Subcutaneous adipose tissue (tissue), 4 donors: ENCODE results near the gene PRPS1. TPM values are rescaled to one million over a fixed set of nuclear protein-coding genes. Genes with fewer than 3 reads are reported as not detected.

Source experiments
- total RNA-seq, 4 donors: library from RNA; depleted of rRNA; stranded (reverse); fragments of >200 nt; gene quantifications; one replicate each; pipeline ENCODE4 v1.1.0, GENCODE V29; 2016
- TF ChIP-seq, protein P1 (sequence below): fragments of 450-650 bp; IDR thresholded peaks from one replicate; pipeline ENCODE4 v1.5.1; 2016; ENCODE audit warnings: low read depth, mild to moderate bottlenecking, control low read depth, antibody characterized with exemption, moderate library complexity

The PRPS1 gene
- 10 to 100 TPM; 15.6 to 35.2 (median 25.9) TPM for total RNA-seq

DNA sequence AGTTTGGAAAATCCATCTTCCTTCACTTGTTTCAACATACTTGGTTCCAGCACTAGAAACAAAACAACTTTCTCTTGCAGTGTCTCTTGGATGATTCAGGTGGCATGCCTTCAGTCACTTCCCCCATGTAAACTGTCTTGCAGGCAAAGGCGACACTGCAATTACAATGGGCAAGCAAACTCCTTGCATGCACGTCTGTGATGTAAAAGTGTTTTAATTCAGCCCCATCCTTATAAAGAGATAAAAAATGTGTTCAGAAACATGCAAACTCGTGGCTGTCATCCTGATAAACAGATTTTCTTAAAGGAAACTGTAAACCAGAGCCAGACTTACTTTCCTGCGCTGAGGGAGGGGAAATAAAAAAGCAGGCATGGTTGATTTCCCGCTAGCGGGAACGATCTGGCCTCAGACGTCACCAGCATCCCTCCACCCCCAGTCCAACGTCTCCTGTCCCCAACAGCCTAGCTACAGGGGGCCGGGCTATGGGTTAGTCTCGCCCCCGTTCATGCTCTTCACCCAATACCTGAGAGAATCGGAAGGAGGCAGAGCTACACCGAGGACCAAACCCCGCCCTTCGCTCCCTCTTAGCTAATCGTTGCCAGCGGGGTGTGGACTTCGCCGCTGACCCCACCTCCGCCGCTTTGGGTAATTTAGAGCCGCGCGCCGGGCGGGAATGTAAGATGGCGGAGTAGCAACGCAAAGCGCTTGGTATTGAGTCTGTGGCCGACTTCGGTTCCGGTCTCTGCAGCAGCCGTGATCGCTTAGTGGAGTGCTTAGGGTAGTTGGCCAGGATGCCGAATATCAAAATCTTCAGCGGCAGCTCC, at the start of gene PRPS1:
Gene PRPS1 (plus strand): TSS at position 673 of the 824 bp plus-strand sequence. CDS start 119 bp downstream, at position 792.
- TF ChIP-seq, protein P1, sequence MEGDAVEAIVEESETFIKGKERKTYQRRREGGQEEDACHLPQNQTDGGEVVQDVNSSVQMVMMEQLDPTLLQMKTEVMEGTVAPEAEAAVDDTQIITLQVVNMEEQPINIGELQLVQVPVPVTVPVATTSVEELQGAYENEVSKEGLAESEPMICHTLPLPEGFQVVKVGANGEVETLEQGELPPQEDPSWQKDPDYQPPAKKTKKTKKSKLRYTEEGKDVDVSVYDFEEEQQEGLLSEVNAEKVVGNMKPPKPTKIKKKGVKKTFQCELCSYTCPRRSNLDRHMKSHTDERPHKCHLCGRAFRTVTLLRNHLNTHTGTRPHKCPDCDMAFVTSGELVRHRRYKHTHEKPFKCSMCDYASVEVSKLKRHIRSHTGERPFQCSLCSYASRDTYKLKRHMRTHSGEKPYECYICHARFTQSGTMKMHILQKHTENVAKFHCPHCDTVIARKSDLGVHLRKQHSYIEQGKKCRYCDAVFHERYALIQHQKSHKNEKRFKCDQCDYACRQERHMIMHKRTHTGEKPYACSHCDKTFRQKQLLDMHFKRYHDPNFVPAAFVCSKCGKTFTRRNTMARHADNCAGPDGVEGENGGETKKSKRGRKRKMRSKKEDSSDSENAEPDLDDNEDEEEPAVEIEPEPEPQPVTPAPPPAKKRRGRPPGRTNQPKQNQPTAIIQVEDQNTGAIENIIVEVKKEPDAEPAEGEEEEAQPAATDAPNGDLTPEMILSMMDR, result no peak

DNA sequence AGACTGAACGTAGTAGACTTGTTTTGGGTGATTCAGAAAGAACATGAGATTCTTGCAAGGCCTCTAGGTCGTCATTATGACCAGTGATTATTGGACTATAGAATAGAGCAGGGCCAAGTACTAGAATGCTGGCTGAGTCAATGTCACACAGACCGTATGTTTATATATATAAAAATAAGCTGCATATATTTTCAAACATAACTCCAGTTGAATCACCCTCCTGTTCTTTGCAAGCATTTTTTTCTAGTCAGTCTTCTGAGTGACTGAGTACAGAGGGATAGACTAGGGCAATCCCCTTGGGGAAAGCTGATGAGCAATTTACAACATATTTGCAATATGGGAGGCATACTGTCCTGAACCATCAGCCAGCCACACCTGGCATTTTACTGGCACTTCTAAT, 48.4 kb upstream of the PRPS1 start:
- TF ChIP-seq, protein P1, result no peak

DNA sequence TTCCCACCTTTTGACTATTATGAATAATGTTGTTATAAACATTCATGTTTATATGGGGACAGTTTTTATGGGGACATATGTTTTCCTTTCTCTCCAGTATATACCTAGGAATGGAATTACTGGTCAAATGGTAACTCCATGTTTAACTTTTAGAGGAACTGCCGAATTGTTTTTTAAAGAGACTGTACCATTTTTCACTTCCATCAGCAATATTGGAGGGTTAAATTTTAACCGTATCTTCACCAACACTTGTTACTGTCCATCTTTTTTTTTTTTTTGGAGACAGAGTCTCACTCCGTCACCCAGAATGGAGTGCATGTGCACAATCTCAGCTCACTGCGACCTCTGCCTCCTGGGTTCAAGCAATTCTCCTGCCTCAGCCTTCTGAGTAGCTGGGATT, 46.4 kb upstream of the PRPS1 start:
- TF ChIP-seq, protein P1, result no peak

DNA sequence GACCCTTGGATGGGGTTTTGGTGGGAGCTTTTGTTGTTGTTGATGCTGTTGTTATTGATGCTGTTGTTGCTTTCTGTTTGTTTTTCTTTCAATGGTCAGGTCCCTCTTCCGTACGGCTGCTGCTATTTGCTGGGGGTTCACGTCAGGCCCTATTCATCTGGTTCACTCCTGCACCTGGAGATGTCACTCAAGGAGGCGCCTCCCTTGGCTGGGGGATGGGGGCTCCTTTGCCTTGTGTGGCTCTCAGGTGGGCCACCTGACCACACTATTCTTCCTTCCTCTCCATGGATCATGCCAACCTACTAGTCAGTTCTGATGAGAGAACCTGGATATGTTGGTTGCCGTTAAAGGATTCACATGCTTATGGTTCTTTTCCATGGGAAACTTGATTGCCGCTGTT, 39.1 kb upstream of the PRPS1 start:
- TF ChIP-seq, protein P1, result no peak

DNA sequence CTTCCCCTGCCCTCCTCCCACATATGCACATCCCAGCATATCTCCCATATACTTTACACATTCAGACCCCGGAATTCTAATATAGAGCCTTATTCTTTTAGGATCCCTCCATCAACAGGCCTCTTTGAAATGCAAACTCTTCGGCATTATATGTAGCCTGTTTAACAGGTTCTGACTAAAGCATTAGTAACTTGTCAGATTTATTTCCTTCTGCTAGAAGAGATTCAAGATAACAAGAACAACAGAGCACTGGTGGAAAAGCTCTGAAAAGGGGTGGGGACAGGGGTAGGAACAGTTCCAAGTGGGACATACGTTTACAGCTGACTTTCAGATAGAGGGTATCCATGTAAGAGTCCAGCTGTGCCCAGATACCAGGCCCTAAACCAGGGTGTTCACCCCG, 31.7 kb upstream of the PRPS1 start:
- TF ChIP-seq, protein P1, result no peak

DNA sequence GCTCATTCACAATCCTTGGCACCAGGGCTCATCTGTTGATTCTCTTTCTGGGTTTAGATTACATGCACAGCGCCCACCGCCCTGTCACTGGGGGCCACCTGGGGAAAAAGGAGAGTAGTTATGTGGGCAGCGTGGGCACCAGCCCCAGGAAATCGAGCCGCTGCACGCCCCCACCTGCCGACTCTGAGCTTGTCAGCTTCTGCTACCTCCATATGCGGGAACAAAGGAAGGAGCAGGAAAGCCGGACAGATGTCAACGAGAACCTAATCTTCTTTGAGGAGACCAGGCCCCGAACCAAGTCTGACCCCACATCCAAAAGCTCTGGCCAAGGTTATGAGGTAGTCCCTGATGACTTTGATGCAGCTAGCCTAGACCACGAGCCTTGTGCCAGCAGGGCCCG, 31.0 kb upstream of the PRPS1 start:
- TF ChIP-seq, protein P1, result no peak

GRCh38 chrX:107597791-107598190, 30.5 kb upstream of the PRPS1 start:
- TF ChIP-seq, protein P1, result no peak
